ENCODE data around the gene TSPAN18.

The TSPAN18 gene

GRCh38 chr11:44858796-44859527, 132.2 kb downstream of the TSPAN18 start:
- H3K9ac ChIP-seq (ENCODE audit: low read depth, low read length, poor library complexity): no peak overlapping the region
- peak overlapping the region; percentile 11 for H3K14ac ChIP-seq (ENCODE audit: low read length)
- H2BK15ac ChIP-seq (ENCODE audit: low read length): peak overlapping the region; percentile 6
- no peak overlapping the region for H3K4ac ChIP-seq (ENCODE audit: low read length)
- H2AK5ac ChIP-seq (ENCODE audit: low read depth, low read length): peak overlapping the region; percentile 82
- H3K4me1 ChIP-seq (ENCODE audit: control insufficient read depth in 2 of 2, insufficient read depth in 1 of 2, low read depth in 1 of 2, low read length in 2 of 2): peaks cover 19 to 55% of the 10 kb centered on the region in 2 donors
- no peak overlapping the region for H3K23ac ChIP-seq (ENCODE audit: low read depth, low read length, poor library complexity)
- no CpG with 5 or more reads among the region's 14 CpGs for WGBS, 2 donors (ENCODE audit: extremely low coverage in 2 of 2, insufficient read length in 2 of 2, insufficient replicate concordance in 1 of 2)
- H3K9me3 ChIP-seq (replicated peaks in 1 of 2; ENCODE audit: control insufficient read depth in 2 of 2, insufficient read depth in 1 of 2, low read depth in 1 of 2, low read length in 2 of 2): peaks cover 0 to 2% of the 10 kb centered on the region in 2 donors
- no peak overlapping the region for H3K4me2 ChIP-seq (ENCODE audit: insufficient read depth, low read length, poor library complexity, severe bottlenecking)
- no peak overlapping the region for H2BK5ac ChIP-seq (ENCODE audit: low read length)
- no peak for DNase-seq (ENCODE audit: low spot score)
- no peak overlapping the region for H3K4me3 ChIP-seq (ENCODE audit: low read length in 2 of 2)
- peak overlapping the region; percentile 40 for H2BK120ac ChIP-seq (ENCODE audit: low read depth, low read length)
- no peak overlapping the region for H4K91ac ChIP-seq (ENCODE audit: low read depth, low read length, poor library complexity)
- peaks cover 7% of the 10 kb centered on the region for H3K79me1 ChIP-seq (ENCODE audit: low read depth, low read length)
- no peak overlapping the region for H3K27ac ChIP-seq (replicated peaks; ENCODE audit: low read length)
- no peaks in the 10 kb centered on the region for H3K27me3 ChIP-seq (ENCODE audit: control insufficient read depth in 3 of 3, insufficient read depth in 3 of 3, low read depth in 1 of 3, low read length in 3 of 3)
- peak overlapping the region; percentile 76 for H3K18ac ChIP-seq (ENCODE audit: low read length)
- H4K8ac ChIP-seq (ENCODE audit: low read depth, low read length): no peak overlapping the region
- H2BK12ac ChIP-seq (ENCODE audit: low read length): peak overlapping the region; percentile 47
- no peak overlapping the region for H2AFZ ChIP-seq (ENCODE audit: low read length)
- H3K36me3 ChIP-seq (replicated peaks in 1 of 2; ENCODE audit: control insufficient read depth in 2 of 2, insufficient read depth in 2 of 2, low read length in 2 of 2): peaks cover 7 to 19% of the 10 kb centered on the region in 2 donors

GRCh38 chr11:44859528-44859925, 132.8 kb downstream of the TSPAN18 start:
- Histone ChIP-seq H3K4me2 (ENCODE audit: insufficient read depth, low read length, poor library complexity, severe bottlenecking) (no peak overlapping the region), H3K36me3 (replicated peaks in 1 of 2; ENCODE audit: control insufficient read depth in 2 of 2, insufficient read depth in 2 of 2, low read length in 2 of 2) (peaks cover 7 to 19% of the 10 kb centered on the region in 2 donors), H4K91ac (ENCODE audit: low read depth, low read length, poor library complexity) (no peak overlapping the region), H3K23ac (ENCODE audit: low read depth, low read length, poor library complexity) (no peak overlapping the region), H3K4ac (ENCODE audit: low read length) (no peak overlapping the region), H2AFZ (ENCODE audit: low read length) (no peak overlapping the region), H2BK15ac (ENCODE audit: low read length) (no peak overlapping the region), H2AK5ac (ENCODE audit: low read depth, low read length) (peak overlapping the region; percentile 7), H3K27me3 (ENCODE audit: control insufficient read depth in 3 of 3, insufficient read depth in 3 of 3, low read depth in 1 of 3, low read length in 3 of 3) (no peaks in the 10 kb centered on the region), H2BK120ac (ENCODE audit: low read depth, low read length) (no peak overlapping the region), H3K4me3 (ENCODE audit: low read length in 2 of 2) (no peak overlapping the region), H3K14ac (ENCODE audit: low read length) (no peak overlapping the region), H2BK5ac (ENCODE audit: low read length) (no peak overlapping the region), H4K8ac (ENCODE audit: low read depth, low read length) (no peak overlapping the region), H3K9ac (ENCODE audit: low read depth, low read length, poor library complexity) (no peak overlapping the region), H3K4me1 (ENCODE audit: control insufficient read depth in 2 of 2, insufficient read depth in 1 of 2, low read depth in 1 of 2, low read length in 2 of 2) (peaks cover 17 to 54% of the 10 kb centered on the region in 2 donors), H3K18ac (ENCODE audit: low read length) (peak overlapping the region; percentile 53), H3K9me3 (replicated peaks in 1 of 2; ENCODE audit: control insufficient read depth in 2 of 2, insufficient read depth in 1 of 2, low read depth in 1 of 2, low read length in 2 of 2) (peaks cover 0 to 2% of the 10 kb centered on the region in 2 donors), H2BK12ac (ENCODE audit: low read length) (no peak overlapping the region), H3K79me1 (ENCODE audit: low read depth, low read length) (peaks cover 7% of the 10 kb centered on the region), H3K27ac (replicated peaks; ENCODE audit: low read length) (no peak overlapping the region)
- WGBS, 2 donors (ENCODE audit: extremely low coverage in 2 of 2, insufficient read length in 2 of 2, insufficient replicate concordance in 1 of 2): no CpG with 5 or more reads among the region's 5 CpGs
- no peak for DNase-seq (ENCODE audit: low spot score)

GRCh38 chr11:44860346-44860745, 133.6 kb downstream of the TSPAN18 start:
- Histone ChIP-seq H3K27ac (replicated peaks; ENCODE audit: low read length) (peak overlapping the region; percentile 31), H2BK5ac (ENCODE audit: low read length) (no peak overlapping the region), H3K27me3 (ENCODE audit: control insufficient read depth in 3 of 3, insufficient read depth in 3 of 3, low read depth in 1 of 3, low read length in 3 of 3) (no peaks in the 10 kb centered on the region), H3K18ac (ENCODE audit: low read length) (peak overlapping the region; percentile 73), H3K9me3 (replicated peaks in 1 of 2; ENCODE audit: control insufficient read depth in 2 of 2, insufficient read depth in 1 of 2, low read depth in 1 of 2, low read length in 2 of 2) (peaks cover 0 to 2% of the 10 kb centered on the region in 2 donors), H2AFZ (ENCODE audit: low read length) (no peak overlapping the region), H3K9ac (ENCODE audit: low read depth, low read length, poor library complexity) (no peak overlapping the region), H3K14ac (ENCODE audit: low read length) (no peak overlapping the region), H4K91ac (ENCODE audit: low read depth, low read length, poor library complexity) (no peak overlapping the region), H4K8ac (ENCODE audit: low read depth, low read length) (no peak overlapping the region), H2BK15ac (ENCODE audit: low read length) (peak overlapping the region; percentile 59), H2BK12ac (ENCODE audit: low read length) (peak overlapping the region; percentile 73), H3K4ac (ENCODE audit: low read length) (no peak overlapping the region), H3K4me3 (ENCODE audit: low read length in 2 of 2) (no peak overlapping the region), H3K23ac (ENCODE audit: low read depth, low read length, poor library complexity) (no peak overlapping the region), H3K36me3 (replicated peaks in 1 of 2; ENCODE audit: control insufficient read depth in 2 of 2, insufficient read depth in 2 of 2, low read length in 2 of 2) (peaks cover 7 to 19% of the 10 kb centered on the region in 2 donors), H3K79me1 (ENCODE audit: low read depth, low read length) (peaks cover 7% of the 10 kb centered on the region), H3K4me1 (ENCODE audit: control insufficient read depth in 2 of 2, insufficient read depth in 1 of 2, low read depth in 1 of 2, low read length in 2 of 2) (peaks cover 17 to 60% of the 10 kb centered on the region in 2 donors), H2AK5ac (ENCODE audit: low read depth, low read length) (no peak overlapping the region), H2BK120ac (ENCODE audit: low read depth, low read length) (no peak overlapping the region), H3K4me2 (ENCODE audit: insufficient read depth, low read length, poor library complexity, severe bottlenecking) (no peak overlapping the region)
- no CpG with 5 or more reads among the region's 5 CpGs for WGBS, 2 donors (ENCODE audit: extremely low coverage in 2 of 2, insufficient read length in 2 of 2, insufficient replicate concordance in 1 of 2)
- no peak for DNase-seq (ENCODE audit: low spot score)

- peaks cover 23 to 73% of the 10 kb centered on the region in 2 donors for H3K4me1 ChIP-seq (ENCODE audit: control insufficient read depth in 2 of 2, insufficient read depth in 1 of 2, low read depth in 1 of 2, low read length in 2 of 2)
- H3K4me2 ChIP-seq (ENCODE audit: insufficient read depth, low read length, poor library complexity, severe bottlenecking): peak overlapping the region; percentile 28
- H3K36me3 ChIP-seq (replicated peaks in 1 of 2; ENCODE audit: control insufficient read depth in 2 of 2, insufficient read depth in 2 of 2, low read length in 2 of 2): peaks cover 7 to 23% of the 10 kb centered on the region in 2 donors
- peak overlapping the region; percentile 99 for H3K27ac ChIP-seq (replicated peaks; ENCODE audit: low read length)
- H4K91ac ChIP-seq (ENCODE audit: low read depth, low read length, poor library complexity): peak overlapping the region; percentile 99
- H3K9me3 ChIP-seq (replicated peaks in 1 of 2; ENCODE audit: control insufficient read depth in 2 of 2, insufficient read depth in 1 of 2, low read depth in 1 of 2, low read length in 2 of 2): peaks cover 0 to 2% of the 10 kb centered on the region in 2 donors
- peak overlapping the region; percentile 96 for H2BK120ac ChIP-seq (ENCODE audit: low read depth, low read length)
- H2AFZ ChIP-seq (ENCODE audit: low read length): no peak overlapping the region
- peak overlapping the region; percentile 99 for H2BK12ac ChIP-seq (ENCODE audit: low read length)
- H3K4me3 ChIP-seq (ENCODE audit: low read length in 2 of 2): no peak overlapping the region
- no peaks in the 10 kb centered on the region for H3K27me3 ChIP-seq (ENCODE audit: control insufficient read depth in 3 of 3, insufficient read depth in 3 of 3, low read depth in 1 of 3, low read length in 3 of 3)
- H2AK5ac ChIP-seq (ENCODE audit: low read depth, low read length): peak overlapping the region; percentile 100
- H3K79me1 ChIP-seq (ENCODE audit: low read depth, low read length): peaks cover 6% of the 10 kb centered on the region
- H3K4ac ChIP-seq (ENCODE audit: low read length): peak overlapping the region; percentile 61
- DNase-seq (ENCODE audit: low spot score): no peak
- peak overlapping the region; percentile 40 for H3K23ac ChIP-seq (ENCODE audit: low read depth, low read length, poor library complexity)
- peak overlapping the region; percentile 82 for H3K9ac ChIP-seq (ENCODE audit: low read depth, low read length, poor library complexity)
- peak overlapping the region; percentile 99 for H3K18ac ChIP-seq (ENCODE audit: low read length)
- peak overlapping the region; percentile 97 for H2BK5ac ChIP-seq (ENCODE audit: low read length)
- no CpG with 5 or more reads among the region's 19 CpGs for WGBS, 2 donors (ENCODE audit: extremely low coverage in 2 of 2, insufficient read length in 2 of 2, insufficient replicate concordance in 1 of 2)
- H2BK15ac ChIP-seq (ENCODE audit: low read length): peak overlapping the region; percentile 76
- H4K8ac ChIP-seq (ENCODE audit: low read depth, low read length): peak overlapping the region; percentile 19
- no peak overlapping the region for H3K14ac ChIP-seq (ENCODE audit: low read length)
Observed at GRCh38 chr11:44861849-44862557, 135.2 kb downstream of the TSPAN18 start.
